Thymus (tissue), 11 donors: ENCODE data around the gene MFNG. TPM values are rescaled to one million over a fixed set of nuclear protein-coding genes. Genes with fewer than 3 reads are reported as not detected.

ENCODE experiments used
- DNase-seq, 9 donors: peaks; one replicate each; pipeline ENCODE4 v3.0.0-alpha.2; 2013; ENCODE audit warnings: low spot score in 9 of 9, low read depth in 6 of 9, missing footprints in 1 of 9
- H3K27ac ChIP-seq, 2 donors: one replicate each; pipeline ENCODE4 v1.5.1; 2013; ENCODE audit warnings: control low read depth in 1 of 2, low read depth in 1 of 2, low read length in 1 of 2, mild to moderate bottlenecking in 1 of 2, moderate library complexity in 1 of 2
- H3K27me3 ChIP-seq, 2 donors: one replicate each; pipeline ENCODE4 v1.5.1; 2013; ENCODE audit warnings: low read length in 1 of 2; ENCODE audit not compliant: control insufficient read depth in 2 of 2, insufficient read depth in 1 of 2
- H3K36me3 ChIP-seq, 2 donors: one replicate each; pipeline ENCODE4 v1.5.1; 2013; ENCODE audit warnings: low read length in 1 of 2, mild to moderate bottlenecking in 1 of 2, moderate library complexity in 1 of 2; ENCODE audit not compliant: control insufficient read depth in 2 of 2, insufficient read depth in 2 of 2
- H3K4me1 ChIP-seq, 2 donors: one replicate each; pipeline ENCODE4 v1.5.1; 2013; ENCODE audit warnings: low read length in 2 of 2; ENCODE audit not compliant: control insufficient read depth in 2 of 2, insufficient read depth in 2 of 2
- H3K4me3 ChIP-seq, 2 donors: one replicate each; pipeline ENCODE4 v1.5.1; 2013; ENCODE audit warnings: low read length in 2 of 2, control low read depth in 1 of 2, mild to moderate bottlenecking in 1 of 2
- H3K9me3 ChIP-seq, 2 donors: one replicate each; pipeline ENCODE4 v1.5.1; 2013; ENCODE audit warnings: low read length in 1 of 2, mild to moderate bottlenecking in 1 of 2; ENCODE audit not compliant: control insufficient read depth in 2 of 2, insufficient read depth in 1 of 2
- WGBS: extraction: QIAGEN DNeasy Blood & Tissue Kit; methylation state at CpG from one replicate; pipeline ENCODE4 v1.1.7; 2013; 5-methylcytosine and 5-hydroxymethylcytosine counted together
- polyA plus RNA-seq: library from polyadenylated mRNA; stranded (reverse); fragments of 200-250 nt; gene quantifications from one replicate; pipeline ENCODE4 v1.2.3, GENCODE V29; 2013
- total RNA-seq: library from RNA; stranded (reverse); fragments of 120-200 nt; gene quantifications from one replicate; pipeline ENCODE4 v1.2.4, GENCODE V29; 2013
- donor health status: healthy.

The MFNG gene
- total and polyA plus RNA-seq, 2 donors = 27.7 to 56.4 TPM

DNA sequence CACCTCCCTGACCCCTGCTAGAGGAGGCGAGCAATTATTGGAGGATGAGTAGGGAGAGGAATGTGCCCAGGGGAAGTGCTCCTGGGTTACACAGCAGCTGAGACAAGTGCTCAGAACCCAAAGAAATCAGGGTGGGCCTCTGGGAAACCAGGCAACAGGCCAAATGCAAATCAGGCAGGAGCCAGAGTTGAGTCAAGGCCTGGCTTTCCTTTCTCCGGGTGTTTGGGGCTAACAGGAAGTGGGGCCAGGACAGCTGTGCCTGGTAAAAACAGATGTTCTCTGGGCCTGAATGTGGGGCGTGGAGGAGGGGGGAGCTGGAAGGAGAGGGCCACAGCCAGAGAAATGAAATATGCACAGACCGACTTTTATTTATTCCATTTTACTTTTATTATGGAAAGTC lies 22.0 kb downstream of the MFNG start:
- Histone ChIP-seq H3K27ac (no peak overlapping the region), H3K4me1 (peaks cover 0 to 7% of the 10 kb centered on the region in 2 donors), H3K4me3 (no peak overlapping the region), H3K27me3 (no peaks in the 10 kb centered on the region), H3K36me3 (peaks cover 28 to 30% of the 10 kb centered on the region in 2 donors), H3K9me3 (peaks cover 1 to 2% of the 10 kb centered on the region in 2 donors)
- no peak for DNase-seq
- WGBS = 44% methylated on average over 4 of the region's 4 CpGs

DNA sequence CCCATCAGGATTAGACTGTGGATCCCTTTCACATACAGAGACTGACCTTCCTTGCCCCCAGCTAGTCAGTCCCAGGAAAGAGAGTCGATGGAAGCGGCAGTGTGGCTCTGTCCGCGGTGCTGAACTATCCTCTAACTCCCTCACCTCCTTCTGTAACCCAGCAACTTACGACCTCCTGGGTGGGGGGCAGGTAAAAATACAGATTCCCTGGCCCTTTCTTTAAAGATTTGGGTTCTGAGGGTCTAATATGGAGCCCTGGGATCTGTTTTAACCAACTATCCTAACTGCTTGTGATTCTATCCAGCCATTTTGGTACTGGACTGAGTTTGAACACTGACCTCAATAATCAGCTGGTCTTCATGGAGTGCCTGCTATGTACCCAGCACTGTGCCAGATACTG lies 23.2 kb downstream of the MFNG start:
- Histone ChIP-seq H3K9me3 (peaks cover 0 to 1% of the 10 kb centered on the region in 2 donors), H3K36me3 (peaks cover 19 to 24% of the 10 kb centered on the region in 2 donors), H3K27ac (no peak overlapping the region), H3K4me1 (peaks cover 0 to 7% of the 10 kb centered on the region in 2 donors), H3K27me3 (no peaks in the 10 kb centered on the region), H3K4me3 (no peak overlapping the region)
- WGBS = 44% methylated on average over 5 of the region's 5 CpGs
- DNase-seq = peak in 3 of 9 donors; percentile 52 to 63 (median 53)

DNA sequence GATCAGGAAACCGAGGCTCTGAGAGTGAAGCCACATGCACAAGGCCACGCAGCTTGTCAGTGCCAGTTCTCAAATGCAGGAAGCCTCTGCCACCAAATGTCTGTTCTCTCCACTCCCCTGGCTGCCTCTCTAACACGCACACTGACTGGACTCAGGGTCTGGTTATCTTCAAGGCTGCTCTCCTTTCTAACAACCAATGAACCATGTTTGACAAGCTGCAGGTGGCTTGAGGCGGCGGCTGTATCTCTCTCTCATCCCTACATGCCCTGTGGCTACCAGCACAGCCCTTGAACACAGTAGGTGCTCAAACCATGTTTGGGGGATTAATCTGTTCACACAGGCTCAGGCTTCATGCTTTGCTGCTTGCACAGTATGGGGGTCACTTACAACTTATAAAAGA lies 23.7 kb downstream of the MFNG start:
- Histone ChIP-seq H3K9me3 (no peaks in the 10 kb centered on the region), H3K4me1 (peaks cover 0 to 7% of the 10 kb centered on the region in 2 donors), H3K27me3 (no peaks in the 10 kb centered on the region), H3K36me3 (peaks cover 15 to 19% of the 10 kb centered on the region in 2 donors), H3K27ac (no peak overlapping the region), H3K4me3 (no peak overlapping the region)
- 93% methylated on average over 5 of the region's 5 CpGs for WGBS
- DNase-seq = no peak

DNA sequence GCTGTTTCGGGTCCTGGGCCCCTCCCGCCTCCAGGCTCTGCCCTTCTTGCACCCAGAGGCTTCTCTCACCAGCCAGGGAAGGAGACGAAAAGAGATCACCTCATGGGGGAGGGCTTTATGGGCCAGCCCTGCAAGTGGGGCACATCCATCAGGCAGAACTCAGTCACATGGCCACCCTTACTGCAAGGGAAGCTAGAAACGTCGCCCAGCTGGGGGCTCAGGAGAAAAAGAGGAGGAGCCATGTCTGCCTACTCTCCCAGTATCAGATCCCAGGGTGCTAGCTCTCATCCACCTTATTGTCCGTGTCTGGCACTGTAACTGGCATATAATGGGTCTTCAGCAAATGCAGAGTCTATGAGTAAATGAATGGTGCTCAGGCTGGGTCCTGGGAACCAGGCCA lies 24.2 kb downstream of the MFNG start:
- H3K4me1 ChIP-seq = peaks cover 0 to 7% of the 10 kb centered on the region in 2 donors
- H3K27ac ChIP-seq = no peak overlapping the region
- WGBS = 76% methylated on average over 6 of the region's 6 CpGs
- H3K9me3 ChIP-seq = no peaks in the 10 kb centered on the region
- DNase-seq = no peak
- H3K27me3 ChIP-seq = no peaks in the 10 kb centered on the region
- no peak overlapping the region for H3K4me3 ChIP-seq
- peaks cover 10 to 14% of the 10 kb centered on the region in 2 donors for H3K36me3 ChIP-seq

DNA sequence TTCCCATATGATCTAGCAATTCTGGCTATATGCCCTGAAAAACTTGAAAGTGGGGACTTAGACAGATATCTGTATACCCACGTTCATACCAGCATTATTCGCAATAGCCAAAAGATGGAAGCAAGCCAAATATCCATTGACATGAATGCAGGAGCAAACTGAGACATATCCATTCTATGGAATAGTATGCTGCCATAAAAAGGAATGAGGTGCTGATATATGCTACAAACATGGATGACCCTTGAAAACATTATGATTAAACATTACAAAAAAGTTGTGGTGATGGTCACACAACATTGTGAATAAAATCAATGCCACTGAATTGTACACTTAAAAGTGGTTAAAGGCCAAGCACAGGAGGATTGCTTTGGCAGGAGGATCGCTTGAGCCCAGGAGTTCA lies 25.5 kb downstream of the MFNG start:
- Histone ChIP-seq H3K9me3 (no peaks in the 10 kb centered on the region), H3K36me3 (peaks cover 0 to 1% of the 10 kb centered on the region in 2 donors), H3K27ac (no peak overlapping the region), H3K4me3 (no peak overlapping the region), H3K4me1 (peaks cover 0 to 7% of the 10 kb centered on the region in 2 donors), H3K27me3 (no peaks in the 10 kb centered on the region)
- no peak for DNase-seq
- 98% methylated on average over 3 of the region's 3 CpGs for WGBS

DNA sequence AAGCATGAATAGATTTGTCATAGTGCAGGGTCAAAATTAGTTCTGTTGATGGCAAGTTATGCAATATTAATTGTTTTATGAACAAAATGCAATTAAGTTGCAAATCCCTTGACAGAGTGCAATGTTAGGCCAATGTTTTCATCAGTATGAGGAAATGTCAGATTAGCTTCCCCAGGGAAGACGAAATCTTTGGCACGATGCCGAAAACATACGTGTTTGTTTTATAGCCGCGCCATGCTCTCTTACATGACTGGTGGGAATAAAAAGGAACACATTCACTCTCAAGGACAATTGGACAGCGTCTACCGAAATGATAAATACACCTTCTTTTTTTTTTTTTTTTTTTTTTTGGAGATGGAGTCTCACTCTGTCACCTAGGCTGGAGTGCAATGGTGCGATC lies 27.0 kb downstream of the MFNG start:
- H3K27ac ChIP-seq = no peak overlapping the region
- no peaks in the 10 kb centered on the region for H3K36me3 ChIP-seq
- H3K4me3 ChIP-seq = no peak overlapping the region
- 94% methylated on average over 9 of the region's 9 CpGs for WGBS
- H3K27me3 ChIP-seq = peaks cover 0 to 5% of the 10 kb centered on the region in 2 donors
- peaks cover 0 to 12% of the 10 kb centered on the region in 2 donors for H3K4me1 ChIP-seq
- H3K9me3 ChIP-seq = no peaks in the 10 kb centered on the region
- DNase-seq = no peak

DNA sequence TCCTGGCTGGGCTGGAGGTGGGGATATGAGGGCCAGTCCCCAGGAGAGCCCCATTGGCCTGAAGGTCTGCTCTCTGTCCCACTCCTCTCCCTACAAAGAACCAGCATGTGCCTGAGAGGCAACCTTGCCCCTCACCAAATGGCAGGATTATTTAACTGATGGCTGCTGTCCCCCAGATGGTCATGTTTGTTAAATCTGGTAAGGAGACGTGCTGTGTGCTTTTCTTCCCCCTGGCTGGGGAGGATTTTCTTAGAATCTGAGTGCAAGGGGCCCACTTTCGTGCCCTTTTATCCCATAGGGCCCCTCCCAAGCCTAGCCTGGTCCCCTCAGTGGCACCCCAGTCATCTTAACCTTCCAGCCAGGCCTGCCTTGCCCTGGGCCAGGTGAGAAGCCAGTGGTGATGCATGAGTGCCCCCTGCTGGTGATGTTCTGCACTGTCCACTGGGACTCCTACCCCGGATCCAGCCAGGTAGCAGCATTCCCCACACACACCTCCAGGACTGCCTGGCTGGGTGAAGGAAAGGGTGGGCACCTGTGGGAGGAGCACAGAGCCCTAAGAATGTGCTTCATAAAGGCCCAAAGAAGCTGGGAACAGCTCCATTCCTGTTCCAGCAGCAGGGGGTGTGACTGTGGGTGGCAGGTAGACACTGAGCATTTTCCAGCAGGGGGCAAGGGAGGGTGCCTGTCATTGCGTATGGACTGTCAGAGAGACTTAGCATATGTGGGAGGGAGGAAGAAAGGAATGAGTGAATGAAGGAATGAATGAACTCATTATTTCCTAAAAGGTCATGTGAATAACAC lies 28.9 kb downstream of the MFNG start:
- Histone ChIP-seq H3K4me3 (no peak overlapping the region), H3K9me3 (no peaks in the 10 kb centered on the region), H3K36me3 (no peaks in the 10 kb centered on the region), H3K27ac (no peak overlapping the region), H3K27me3 (peaks cover 0 to 5% of the 10 kb centered on the region in 2 donors), H3K4me1 (peaks cover 0 to 9% of the 10 kb centered on the region in 2 donors)
- DNase-seq = peak in 8 of 9 donors; percentile 57 to 87 (median 70)
- 54% methylated on average over 4 of the region's 4 CpGs for WGBS

DNA sequence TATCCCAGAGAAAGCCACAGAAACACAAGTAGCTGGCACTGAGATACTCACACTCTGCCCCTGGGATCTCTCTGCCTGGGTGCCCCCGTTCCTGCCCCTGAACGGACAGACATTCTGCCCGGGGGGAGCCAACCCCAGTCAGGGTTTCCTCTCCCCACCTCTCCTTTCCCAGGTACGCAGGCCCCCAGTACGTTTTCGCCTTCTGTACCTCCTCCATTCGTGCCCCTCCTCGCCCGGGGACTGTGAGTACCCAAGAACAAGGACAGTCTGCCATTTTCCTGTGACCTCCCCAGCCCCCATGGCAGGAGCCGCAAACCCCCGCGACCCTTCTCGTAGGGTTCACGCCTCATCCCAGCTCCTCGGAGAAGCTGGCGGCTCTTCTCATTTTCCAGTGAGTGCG lies 29.8 kb downstream of the MFNG start:
- Histone ChIP-seq H3K36me3 (no peaks in the 10 kb centered on the region), H3K27me3 (peaks cover 0 to 5% of the 10 kb centered on the region in 2 donors), H3K9me3 (no peaks in the 10 kb centered on the region), H3K4me3 (no peak overlapping the region), H3K4me1 (peaks cover 0 to 9% of the 10 kb centered on the region in 2 donors), H3K27ac (no peak overlapping the region)
- DNase-seq = no peak
- 92% methylated on average over 17 of the region's 17 CpGs for WGBS

DNA sequence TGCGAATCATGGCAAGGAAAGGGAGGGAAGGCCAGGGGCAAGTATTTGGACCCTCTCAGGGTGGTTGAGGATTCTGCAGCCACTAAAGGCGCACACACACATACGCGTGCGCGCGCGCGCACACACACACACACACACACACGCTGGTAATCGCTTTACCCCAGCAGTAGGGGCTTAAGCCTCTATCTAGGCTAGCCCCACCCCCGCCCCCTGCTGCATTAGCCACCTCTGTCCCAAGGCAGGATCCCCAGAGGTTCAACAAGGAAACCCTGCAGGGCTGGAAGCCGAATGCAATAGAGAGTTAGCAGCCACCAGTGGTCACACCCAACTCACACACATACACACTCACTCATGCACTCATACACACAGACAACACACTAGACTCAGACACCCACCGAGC lies 30.3 kb downstream of the MFNG start:
- no peak overlapping the region for H3K27ac ChIP-seq
- peaks cover 0 to 5% of the 10 kb centered on the region in 2 donors for H3K27me3 ChIP-seq
- no peak for DNase-seq
- H3K36me3 ChIP-seq = no peaks in the 10 kb centered on the region
- H3K4me3 ChIP-seq = no peak overlapping the region
- WGBS = 89% methylated on average over 14 of the region's 14 CpGs
- H3K4me1 ChIP-seq = peaks cover 0 to 9% of the 10 kb centered on the region in 2 donors
- H3K9me3 ChIP-seq = no peaks in the 10 kb centered on the region
